ENCODE measurements around the gene MRPL48.

The MRPL48 gene

DNA sequence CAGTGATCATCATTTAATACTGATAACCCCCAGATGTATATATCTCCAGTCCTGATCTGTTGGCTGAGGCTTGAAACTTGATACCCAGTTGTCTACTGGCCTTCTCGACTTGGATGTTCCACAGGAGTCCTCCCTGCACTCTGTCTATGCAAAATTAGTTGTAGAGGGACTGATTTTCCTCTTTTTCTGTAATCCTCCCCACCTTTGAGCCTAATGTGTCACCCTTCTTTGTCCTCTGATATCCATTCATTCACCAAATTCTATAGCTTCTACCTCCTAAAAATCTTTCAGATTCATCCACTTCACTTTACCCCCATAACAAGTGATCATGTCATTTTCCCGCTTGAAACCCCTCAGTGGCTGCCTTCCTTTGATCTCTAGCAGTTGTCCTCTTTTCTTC, 72.5 kb downstream of the MRPL48 start:
- no peak for DNase-seq (ENCODE audit: low read depth)
- no peak for TF ChIP-seq CTCF (conservative IDR thresholded peaks at IDR 0.05; ENCODE audit: low read length)
- no peak overlapping the region for H3K4me3 ChIP-seq (ENCODE audit: low read length)

GRCh38 chr11:73862986-73863385, 75.3 kb downstream of the MRPL48 start:
- DNase-seq (ENCODE audit: low read depth) = no peak
- TF ChIP-seq CTCF (conservative IDR thresholded peaks at IDR 0.05; ENCODE audit: low read length) = no peak
- H3K4me3 ChIP-seq (ENCODE audit: low read length) = no peak overlapping the region

DNA sequence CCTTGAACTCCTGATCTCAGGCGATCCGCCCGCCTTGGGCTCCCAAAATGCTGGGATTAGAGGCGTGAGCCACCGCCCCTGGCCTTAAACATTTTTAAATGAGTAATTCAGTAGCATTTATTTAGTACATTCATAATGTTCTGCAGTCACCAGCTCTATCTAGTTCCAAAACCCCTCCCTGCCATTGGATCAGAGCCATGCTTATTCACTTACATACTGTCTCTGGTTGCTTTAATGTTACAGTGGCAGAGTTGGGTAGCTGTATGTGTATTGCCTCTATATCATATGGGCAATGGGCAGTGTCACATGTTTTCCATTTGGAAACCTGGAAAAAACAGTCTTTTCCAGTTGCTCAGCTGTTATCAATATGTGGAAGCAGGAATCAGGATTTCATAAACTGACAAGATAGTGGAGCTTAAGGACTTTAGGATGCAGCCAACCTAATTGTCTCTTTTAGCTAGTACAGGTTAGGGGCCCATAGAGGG, 78.5 kb downstream of the MRPL48 start:
- DNase-seq (ENCODE audit: low read depth) = peak; percentile 52
- no peak for TF ChIP-seq CTCF (conservative IDR thresholded peaks at IDR 0.05; ENCODE audit: low read length)
- H3K4me3 ChIP-seq (ENCODE audit: low read length) = no peak overlapping the region

- H3K4me3 ChIP-seq (ENCODE audit: low read length) = no peak overlapping the region
- no peak for TF ChIP-seq CTCF (conservative IDR thresholded peaks at IDR 0.05; ENCODE audit: low read length)
- DNase-seq (ENCODE audit: low read depth) = peak; percentile 88
These were observed 78.9 kb downstream of the MRPL48 start for GRCh38 chr11:73866586-73866996.

DNA sequence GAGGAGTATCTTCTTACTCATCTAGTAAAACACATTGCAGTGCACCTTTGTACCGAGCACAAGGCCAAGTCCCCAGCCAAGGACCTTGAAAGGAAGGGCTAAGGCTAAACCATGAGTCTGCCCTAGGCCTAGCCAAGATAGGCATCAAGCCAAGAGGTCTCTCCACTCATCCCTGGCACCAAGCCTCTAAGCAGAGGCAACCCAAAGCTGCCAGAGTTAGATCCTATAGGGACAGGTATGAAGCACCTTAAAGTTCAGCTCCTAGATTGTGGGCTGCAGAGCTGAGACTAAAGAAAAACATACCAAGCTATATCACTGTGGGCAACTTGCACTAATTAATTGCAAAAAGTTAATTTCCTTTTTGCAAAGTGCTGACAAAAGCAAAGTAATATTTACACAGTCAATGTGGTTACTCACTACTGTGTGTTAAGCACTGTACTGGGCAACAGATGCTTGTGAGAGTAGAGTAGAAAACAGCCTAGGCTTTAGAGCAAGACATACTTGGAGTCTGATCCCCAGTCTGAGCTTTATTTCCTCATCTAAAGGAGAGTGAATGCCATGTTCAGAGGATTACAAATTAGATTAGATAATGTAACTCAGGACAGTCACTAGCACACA, 81.8 kb downstream of the MRPL48 start:
- TF ChIP-seq CTCF (conservative IDR thresholded peaks at IDR 0.05; ENCODE audit: low read length) = no peak
- no peak overlapping the region for H3K4me3 ChIP-seq (ENCODE audit: low read length)
- DNase-seq (ENCODE audit: low read depth) = no peak

- no peak for DNase-seq (ENCODE audit: low read depth)
- H3K4me3 ChIP-seq (ENCODE audit: low read length) = no peak overlapping the region
- no peak for TF ChIP-seq CTCF (conservative IDR thresholded peaks at IDR 0.05; ENCODE audit: low read length)
These were observed 82.6 kb downstream of the MRPL48 start for GRCh38 chr11:73870261-73870660.

- DNase-seq (ENCODE audit: low read depth) = no peak
- H3K4me3 ChIP-seq (ENCODE audit: low read length) = no peak overlapping the region
- no peak for TF ChIP-seq CTCF (conservative IDR thresholded peaks at IDR 0.05; ENCODE audit: low read length)
These were observed 85.2 kb downstream of the MRPL48 start for GRCh38 chr11:73872749-73873357.

Measured in AG10803 (cell line).